KMS-11 (cell line): ENCODE data around the gene NUDT5.

Experiments
- H2AFZ ChIP-seq: fragments of 200-600 bp; sonication (generic); 2 replicates; pipeline ENCODE4 v1.6.1; 2016; ENCODE audit warnings: antibody characterized with exemption, mixed run types, low read depth
- H3K27ac ChIP-seq: fragments of 200-600 bp; sonication (generic); 2 replicates; pipeline ENCODE4 v1.6.1; 2016; ENCODE audit warnings: mild to moderate bottlenecking, mixed run types
- H3K27me3 ChIP-seq: fragments of 200-600 bp; sonication (generic); 2 replicates; pipeline ENCODE4 v1.6.1; 2017; ENCODE audit warnings: mild to moderate bottlenecking, low read depth, mixed run types, moderate library complexity; ENCODE audit not compliant: insufficient read depth
- H3K36me3 ChIP-seq: fragments of 200-600 bp; sonication (generic); 2 replicates; pipeline ENCODE4 v1.6.1; 2017; ENCODE audit warnings: mild to moderate bottlenecking, mixed run types; ENCODE audit not compliant: insufficient read depth
- H3K4me1 ChIP-seq: fragments of 200-600 bp; sonication (generic); 2 replicates; pipeline ENCODE4 v1.6.1; 2016; ENCODE audit warnings: mild to moderate bottlenecking, low read depth, mixed run types; ENCODE audit not compliant: poor library complexity, severe bottlenecking
- H3K4me2 ChIP-seq: fragments of 200-600 bp; sonication (generic); 2 replicates; pipeline ENCODE4 v1.7.0; 2016; ENCODE audit warnings: mild to moderate bottlenecking, mixed run types
- H3K4me3 ChIP-seq: fragments of 200-600 bp; sonication (generic); IDR thresholded peaks from 2 replicates; pipeline ENCODE4 v1.6.1; 2017; ENCODE audit warnings: low read depth, low read length, mixed read lengths; ENCODE audit not compliant: insufficient read depth
- H3K79me2 ChIP-seq: fragments of 200-600 bp; sonication (generic); 2 replicates; pipeline ENCODE4 v1.6.1; 2016; ENCODE audit warnings: low read depth, mixed run types; ENCODE audit not compliant: insufficient read depth
- H3K9ac ChIP-seq: fragments of 200-600 bp; sonication (generic); 2 replicates; pipeline ENCODE4 v1.6.1; 2016; ENCODE audit warnings: mild to moderate bottlenecking, mixed run types
- H4K20me1 ChIP-seq: fragments of 200-600 bp; sonication (generic); 2 replicates; pipeline ENCODE4 v1.6.1; 2016; ENCODE audit warnings: mild to moderate bottlenecking, mixed run types; ENCODE audit not compliant: insufficient read depth
- TF ChIP-seq, protein P1 (sequence below): fragments of 200-600 bp; sonication (generic); conservative IDR thresholded peaks from 2 replicates; pipeline ENCODE4 v1.6.1; 2017; ENCODE audit warnings: low read depth, mild to moderate bottlenecking, antibody characterized with exemption, low read length, moderate library complexity, mixed read lengths

NUDT5 gene

DNA sequence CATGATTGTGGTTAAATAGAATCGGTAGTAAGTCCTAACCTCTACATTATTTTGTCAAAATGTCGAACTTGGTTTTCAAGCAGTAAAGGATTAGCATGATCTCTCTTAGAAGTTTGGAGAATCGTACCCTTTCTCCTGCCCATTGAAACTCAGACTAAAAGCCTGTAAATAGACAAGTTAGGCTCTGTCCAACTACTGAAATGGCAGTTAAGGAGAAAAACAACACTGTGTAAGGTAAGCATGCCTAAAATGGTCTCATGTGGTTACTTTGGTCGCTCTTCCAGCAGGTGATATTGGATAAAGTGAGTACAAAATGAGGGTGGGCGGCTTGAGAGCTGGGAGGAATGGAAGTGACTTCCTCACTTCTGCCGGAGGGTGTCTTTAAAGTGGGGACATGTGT is 41.2 kb downstream of the NUDT5 start:
- Histone ChIP-seq H2AFZ (no peak overlapping the region), H3K4me3 (no peak overlapping the region), H4K20me1 (no peaks in the 10 kb centered on the region), H3K27ac (no peak overlapping the region), H3K4me1 (no peaks in the 10 kb centered on the region), H3K79me2 (no peaks in the 10 kb centered on the region), H3K4me2 (no peak overlapping the region), H3K27me3 (no peaks in the 10 kb centered on the region), H3K9ac (no peak overlapping the region), H3K36me3 (no peaks in the 10 kb centered on the region; the same call in 1 of the 2 replicates)
- TF ChIP-seq, protein P1, sequence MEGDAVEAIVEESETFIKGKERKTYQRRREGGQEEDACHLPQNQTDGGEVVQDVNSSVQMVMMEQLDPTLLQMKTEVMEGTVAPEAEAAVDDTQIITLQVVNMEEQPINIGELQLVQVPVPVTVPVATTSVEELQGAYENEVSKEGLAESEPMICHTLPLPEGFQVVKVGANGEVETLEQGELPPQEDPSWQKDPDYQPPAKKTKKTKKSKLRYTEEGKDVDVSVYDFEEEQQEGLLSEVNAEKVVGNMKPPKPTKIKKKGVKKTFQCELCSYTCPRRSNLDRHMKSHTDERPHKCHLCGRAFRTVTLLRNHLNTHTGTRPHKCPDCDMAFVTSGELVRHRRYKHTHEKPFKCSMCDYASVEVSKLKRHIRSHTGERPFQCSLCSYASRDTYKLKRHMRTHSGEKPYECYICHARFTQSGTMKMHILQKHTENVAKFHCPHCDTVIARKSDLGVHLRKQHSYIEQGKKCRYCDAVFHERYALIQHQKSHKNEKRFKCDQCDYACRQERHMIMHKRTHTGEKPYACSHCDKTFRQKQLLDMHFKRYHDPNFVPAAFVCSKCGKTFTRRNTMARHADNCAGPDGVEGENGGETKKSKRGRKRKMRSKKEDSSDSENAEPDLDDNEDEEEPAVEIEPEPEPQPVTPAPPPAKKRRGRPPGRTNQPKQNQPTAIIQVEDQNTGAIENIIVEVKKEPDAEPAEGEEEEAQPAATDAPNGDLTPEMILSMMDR: no peak

DNA sequence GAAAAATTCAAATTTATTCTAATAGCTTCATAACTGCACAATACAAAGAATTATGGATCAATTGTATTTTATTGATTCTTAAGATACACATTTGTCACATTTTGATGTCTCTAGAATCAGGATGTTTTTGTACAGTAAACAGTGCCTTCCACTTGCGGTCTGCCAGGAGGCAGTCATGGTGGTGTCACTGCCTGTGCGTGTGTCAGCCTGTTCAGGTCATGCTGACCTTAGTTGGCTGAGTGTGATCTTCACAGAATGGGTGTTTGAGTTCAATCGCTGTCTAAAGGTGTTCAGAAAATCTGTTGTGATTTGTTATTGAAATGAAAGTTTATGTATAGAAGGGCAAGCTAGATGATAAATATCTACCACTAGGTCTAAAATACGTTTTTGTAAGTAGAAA is 45.5 kb downstream of the NUDT5 start:
- Histone ChIP-seq H3K27ac (no peak overlapping the region), H3K4me1 (no peaks in the 10 kb centered on the region), H3K4me3 (no peak overlapping the region), H2AFZ (no peak overlapping the region), H3K9ac (no peak overlapping the region), H3K4me2 (no peak overlapping the region), H4K20me1 (no peaks in the 10 kb centered on the region), H3K36me3 (no peaks in the 10 kb centered on the region), H3K27me3 (no peaks in the 10 kb centered on the region), H3K79me2 (no peaks in the 10 kb centered on the region)
- TF ChIP-seq, protein P1: no peak

DNA sequence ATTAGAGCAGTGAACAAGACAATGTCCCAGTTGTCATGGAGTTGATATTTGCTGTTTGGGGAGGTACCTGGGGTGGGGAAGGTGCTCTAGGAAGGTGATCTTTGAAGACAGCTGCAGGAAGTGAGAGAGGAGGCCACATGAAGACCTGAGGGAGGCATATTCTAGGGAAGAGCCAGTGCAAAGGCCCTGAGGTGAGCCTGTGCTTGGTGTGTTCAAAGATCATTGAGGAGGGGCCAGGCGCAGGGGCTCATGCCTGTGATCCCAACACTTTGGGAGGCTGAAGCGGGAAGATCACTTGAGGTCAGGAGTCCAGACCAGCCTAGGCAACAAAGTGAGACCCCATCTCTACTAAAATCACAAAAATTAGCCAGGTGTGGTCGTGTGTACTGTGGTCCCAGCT is 51.2 kb downstream of the NUDT5 start:
- Histone ChIP-seq H3K27me3 (no peaks in the 10 kb centered on the region), H3K36me3 (no peaks in the 10 kb centered on the region; the same call in 1 of the 2 replicates), H3K9ac (no peak overlapping the region), H3K4me1 (peaks cover 7% of the 10 kb centered on the region), H3K79me2 (no peaks in the 10 kb centered on the region), H4K20me1 (no peaks in the 10 kb centered on the region), H3K4me2 (no peak overlapping the region), H3K4me3 (no peak overlapping the region), H3K27ac (no peak overlapping the region), H2AFZ (no peak overlapping the region)
- TF ChIP-seq, protein P1: no peak

DNA sequence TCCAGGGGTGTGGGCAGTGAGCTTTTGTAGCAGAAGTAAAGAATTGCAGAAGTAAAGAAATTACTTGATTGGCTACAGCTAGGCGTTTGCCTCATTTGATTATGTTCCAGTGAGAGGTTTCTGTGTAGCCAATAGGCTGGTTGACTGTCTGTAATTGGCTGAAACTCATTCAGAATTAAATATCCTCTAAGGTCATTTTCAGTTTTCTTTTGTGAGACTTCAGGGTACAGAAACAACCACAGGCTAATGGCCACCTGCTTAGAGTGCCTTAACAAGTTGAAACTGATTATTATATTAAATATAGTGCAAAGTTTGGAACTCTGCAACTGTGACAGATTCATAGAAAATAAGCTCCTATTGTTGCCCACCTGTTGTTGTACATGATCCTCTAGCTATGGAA is 55.7 kb downstream of the NUDT5 start:
- TF ChIP-seq, protein P1: no peak
- no peak overlapping the region for H2AFZ ChIP-seq
- H4K20me1 ChIP-seq: no peaks in the 10 kb centered on the region
- H3K4me2 ChIP-seq: no peak overlapping the region
- H3K36me3 ChIP-seq: peaks cover 3% of the 10 kb centered on the region; the same call in 1 of the 2 replicates
- H3K4me3 ChIP-seq: no peak overlapping the region
- no peaks in the 10 kb centered on the region for H3K79me2 ChIP-seq
- H3K4me1 ChIP-seq: peaks cover 7% of the 10 kb centered on the region
- H3K27ac ChIP-seq: no peak overlapping the region
- no peak overlapping the region for H3K9ac ChIP-seq
- H3K27me3 ChIP-seq: no peaks in the 10 kb centered on the region

DNA sequence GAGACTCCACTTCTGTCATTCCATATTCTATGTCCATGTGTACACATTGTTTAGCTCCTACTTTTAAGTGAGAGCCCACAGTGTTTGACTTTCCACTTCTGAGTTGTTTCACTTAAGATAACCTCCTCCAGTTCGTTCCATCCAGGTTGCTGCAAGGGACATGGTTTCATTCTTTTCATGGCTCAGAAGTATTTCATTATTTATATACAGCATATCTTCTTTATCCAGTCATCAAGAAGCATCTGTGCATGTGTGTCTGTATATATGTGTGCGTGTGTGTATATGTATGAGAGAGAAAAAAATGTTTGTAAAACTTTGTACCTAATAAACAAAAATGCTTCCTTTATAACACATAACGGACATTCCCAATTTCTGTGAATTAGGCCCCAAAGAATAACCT is 60.1 kb downstream of the NUDT5 start:
- Histone ChIP-seq H3K27me3 (no peaks in the 10 kb centered on the region), H3K36me3 (peaks cover 3% of the 10 kb centered on the region; the same call in 1 of the 2 replicates), H3K27ac (no peak overlapping the region), H3K9ac (no peak overlapping the region), H3K4me2 (no peak overlapping the region), H3K4me3 (no peak overlapping the region), H2AFZ (no peak overlapping the region), H4K20me1 (no peaks in the 10 kb centered on the region), H3K79me2 (peaks cover 8% of the 10 kb centered on the region), H3K4me1 (peaks cover 14% of the 10 kb centered on the region)
- TF ChIP-seq, protein P1: no peak
